CD14-positive monocyte (primary cell): ENCODE measurements around the gene NFYB. TPM values are rescaled to one million over a fixed set of nuclear protein-coding genes. Genes with fewer than 3 reads are reported as not detected.

Source experiments
- DNase-seq, 3 donors: peaks; one replicate each; pipeline ENCODE4 v3.0.0-alpha.2; 2011 to 2022
- H2AFZ ChIP-seq: 2 replicates; pipeline ENCODE4 v1.6.0; 2012; ENCODE audit warnings: mild to moderate bottlenecking, low read depth, low read length, inconsistent platforms; ENCODE audit not compliant: insufficient read depth, poor library complexity, severe bottlenecking
- H3K27ac ChIP-seq, 2 donors: 1 replicate in 1 of 2; 2 replicates in 1 of 2; pipeline ENCODE4 v1.5.1; 2012 to 2013; ENCODE audit warnings: low read length in 2 of 2, control low read depth in 1 of 2, inconsistent platforms in 1 of 2, low read depth in 1 of 2, mild to moderate bottlenecking in 1 of 2
- H3K27me3 ChIP-seq, 2 donors: one replicate each; pipeline versions ENCODE4 v1.6.0 to v1.6.1; 2011 to 2013; ENCODE audit warnings: low read length in 2 of 2; ENCODE audit not compliant: control insufficient read depth in 2 of 2, insufficient read depth in 2 of 2
- H3K36me3 ChIP-seq, 2 donors: replicated peaks in 1 of 2; 1 replicate in 1 of 2; 2 replicates in 1 of 2; pipeline versions ENCODE4 v1.5.1 to v1.6.1; 2012 to 2013; ENCODE audit warnings: low read length in 2 of 2, control low read depth in 1 of 2, inconsistent platforms in 1 of 2, mild to moderate bottlenecking in 1 of 2; ENCODE audit not compliant: insufficient read depth in 2 of 2, control insufficient read depth in 1 of 2
- H3K4me1 ChIP-seq, 2 donors: 1 replicate in 1 of 2; 2 replicates in 1 of 2; pipeline versions ENCODE4 v1.5.1 to v1.6.1; 2012 to 2013; ENCODE audit warnings: low read length in 2 of 2, control low read depth in 1 of 2, inconsistent platforms in 1 of 2, mild to moderate bottlenecking in 1 of 2, moderate library complexity in 1 of 2; ENCODE audit not compliant: insufficient read depth in 2 of 2, control insufficient read depth in 1 of 2
- H3K4me2 ChIP-seq: replicated peaks from 2 replicates; pipeline ENCODE3; 2012; ENCODE audit warnings: low read length, moderate library complexity, mild to moderate bottlenecking; ENCODE audit not compliant: poor library complexity, severe bottlenecking; ENCODE audit errors: extremely low read depth
- H3K4me3 ChIP-seq, 3 experiments: fragments of 200-600 bp in 1 of 3; sonication (generic) in 1 of 3; replicated peaks in 1 of 3; 1 replicate in 2 of 3; 2 replicates in 1 of 3; pipeline ENCODE4 v1.5.1; 2011 to 2013; ENCODE audit warnings: low read length in 3 of 3, mild to moderate bottlenecking in 3 of 3, control low read depth in 2 of 3, low read depth in 2 of 3, inconsistent platforms in 1 of 3, moderate library complexity in 1 of 3
- H3K79me2 ChIP-seq: 2 replicates; pipeline ENCODE4 v1.6.0; 2012; ENCODE audit warnings: mild to moderate bottlenecking, control low read depth, inconsistent platforms, low read length, moderate library complexity; ENCODE audit not compliant: insufficient read depth
- H3K9ac ChIP-seq: 2 replicates; pipeline ENCODE4 v1.6.0; 2017; ENCODE audit warnings: low read length, mild to moderate bottlenecking; ENCODE audit not compliant: insufficient read depth, poor library complexity, severe bottlenecking
- H3K9me3 ChIP-seq, 2 donors: replicated peaks in 1 of 2; 1 replicate in 1 of 2; 2 replicates in 1 of 2; pipeline versions ENCODE4 v1.5.1 to v1.6.1; 2012 to 2013; ENCODE audit warnings: low read length in 2 of 2, control low read depth in 1 of 2; ENCODE audit not compliant: control insufficient read depth in 1 of 2, insufficient read depth in 1 of 2
- H4K20me1 ChIP-seq: 2 replicates; pipeline ENCODE4 v1.6.0; 2012; ENCODE audit warnings: mild to moderate bottlenecking, low read length, control low read depth, moderate library complexity; ENCODE audit not compliant: insufficient read depth
- H3K27ac Mint-ChIP-seq, 7 donors: one replicate each; pipeline ENCODE4 v1.8.0; 2020; ENCODE audit warnings: mild to moderate bottlenecking in 7 of 7, mixed read lengths in 7 of 7, moderate library complexity in 6 of 7, inconsistent platforms in 2 of 7
- H3K27me3 Mint-ChIP-seq, 3 donors: one replicate each; pipeline ENCODE4 v1.8.0; 2021 to 2022; ENCODE audit warnings: low read depth in 3 of 3, mild to moderate bottlenecking in 3 of 3, mixed read lengths in 3 of 3, moderate library complexity in 3 of 3, inconsistent platforms in 1 of 3
- H3K36me3 Mint-ChIP-seq, 2 donors: one replicate each; pipeline ENCODE4 v1.8.0; 2020; ENCODE audit warnings: mixed read lengths in 2 of 2, inconsistent platforms in 1 of 2, mild to moderate bottlenecking in 1 of 2
- H3K4me1 Mint-ChIP-seq: one replicate; pipeline ENCODE4 v1.8.0; 2020; ENCODE audit warnings: mild to moderate bottlenecking, mixed read lengths
- H3K4me3 Mint-ChIP-seq, 2 donors: one replicate each; pipeline ENCODE4 v1.8.0; 2020; ENCODE audit warnings: mild to moderate bottlenecking in 2 of 2, mixed read lengths in 2 of 2, moderate library complexity in 1 of 2
- H3K9me3 Mint-ChIP-seq, 7 donors: one replicate each; pipeline ENCODE4 v1.8.0; 2020 to 2022; ENCODE audit warnings: mixed read lengths in 7 of 7, mild to moderate bottlenecking in 6 of 7, moderate library complexity in 6 of 7, inconsistent platforms in 2 of 7
- WGBS: methylation state at CpG from one replicate; pipeline ENCODE4 v1.1.5; 2013; ENCODE audit warnings: missing lambda C conversion rate; ENCODE audit not compliant: insufficient coverage; 5-methylcytosine and 5-hydroxymethylcytosine counted together
- intact Hi-C, 2 donors: fragments of 100-400 bp; cut with micrococcal nuclease; formaldehyde crosslinking; loops; one replicate each; pipeline versions ENCODE4 v1.15.0 to v1.15.1; 2023
- polyA plus RNA-seq, 3 donors: library from polyadenylated mRNA; depleted of rRNA in 1 of 3; unstranded in 2 of 3; stranded (reverse) in 1 of 3; fragments of 300-500 nt in 2 of 3; fragments of >200 nt in 1 of 3; fragmentation: Illumina TruSeq in 2 of 3; gene quantifications; 1 replicate in 2 of 3; 2 replicates in 1 of 3; pipeline ENCODE4 v1.2.3, GENCODE V29; 2012 to 2021
- TF ChIP-seq, protein P1 (sequence below): fragments of 200-600 bp; IDR thresholded peaks from one replicate; pipeline ENCODE4 v1.8.0; 2022; ENCODE audit warnings: antibody characterized with exemption, mild to moderate bottlenecking

The NFYB gene
- polyA plus RNA-seq, 3 donors: 11.6 to 14.6 (median 12.3) TPM

DNA sequence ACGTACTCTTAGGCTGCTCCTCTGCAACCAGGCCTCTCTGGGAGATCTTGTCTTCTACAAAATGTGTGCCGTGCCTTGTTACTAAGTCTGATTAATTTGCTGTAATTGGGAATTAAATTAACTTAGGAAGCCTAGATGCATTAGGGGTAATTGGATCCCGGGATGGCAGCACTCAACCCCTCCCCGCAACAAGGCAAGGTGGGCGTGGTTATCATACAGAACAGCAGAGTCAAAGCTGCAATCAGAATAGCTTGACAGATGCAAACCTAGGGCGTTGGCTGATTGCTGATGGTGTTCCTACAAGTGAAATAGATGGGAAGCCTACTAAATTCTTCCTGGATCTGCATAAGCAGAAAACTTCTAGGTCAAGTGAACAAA lies 34.5 kb upstream of the NFYB start:
- Histone ChIP-seq H3K9me3 (no peaks in the 10 kb centered on the region), H2AFZ (no peak overlapping the region), H4K20me1 (no peaks in the 10 kb centered on the region), H3K4me3 (no peak overlapping the region), H3K4me1 (peaks cover 5 to 6% of the 10 kb centered on the region in 2 donors), H3K27ac (no peak overlapping the region), H3K79me2 (no peaks in the 10 kb centered on the region), H3K4me2 (no peak overlapping the region), H3K27me3 (no peaks in the 10 kb centered on the region), H3K36me3 (no peaks in the 10 kb centered on the region), H3K9ac (no peak overlapping the region)
- Mint-ChIP-seq H3K4me1 (peaks cover 12% of the 10 kb centered on the region), H3K36me3 (no peaks in the 10 kb centered on the region), H3K27me3 (peaks cover 0 to 2% (median 2%) of the 10 kb centered on the region in 3 donors), H3K27ac (no peak overlapping the region), H3K4me3 (no peak overlapping the region), H3K9me3 (peaks cover 0 to 2% (median 0%) of the 10 kb centered on the region in 7 donors)
- intact Hi-C loops: no loop called here
- no peak for DNase-seq
- WGBS: 91% methylated on average over 6 of the region's 6 CpGs
- TF ChIP-seq, protein P1, sequence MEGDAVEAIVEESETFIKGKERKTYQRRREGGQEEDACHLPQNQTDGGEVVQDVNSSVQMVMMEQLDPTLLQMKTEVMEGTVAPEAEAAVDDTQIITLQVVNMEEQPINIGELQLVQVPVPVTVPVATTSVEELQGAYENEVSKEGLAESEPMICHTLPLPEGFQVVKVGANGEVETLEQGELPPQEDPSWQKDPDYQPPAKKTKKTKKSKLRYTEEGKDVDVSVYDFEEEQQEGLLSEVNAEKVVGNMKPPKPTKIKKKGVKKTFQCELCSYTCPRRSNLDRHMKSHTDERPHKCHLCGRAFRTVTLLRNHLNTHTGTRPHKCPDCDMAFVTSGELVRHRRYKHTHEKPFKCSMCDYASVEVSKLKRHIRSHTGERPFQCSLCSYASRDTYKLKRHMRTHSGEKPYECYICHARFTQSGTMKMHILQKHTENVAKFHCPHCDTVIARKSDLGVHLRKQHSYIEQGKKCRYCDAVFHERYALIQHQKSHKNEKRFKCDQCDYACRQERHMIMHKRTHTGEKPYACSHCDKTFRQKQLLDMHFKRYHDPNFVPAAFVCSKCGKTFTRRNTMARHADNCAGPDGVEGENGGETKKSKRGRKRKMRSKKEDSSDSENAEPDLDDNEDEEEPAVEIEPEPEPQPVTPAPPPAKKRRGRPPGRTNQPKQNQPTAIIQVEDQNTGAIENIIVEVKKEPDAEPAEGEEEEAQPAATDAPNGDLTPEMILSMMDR: no peak

GRCh38 chr12:104171785-104172569 lies 34.0 kb upstream of the NFYB start:
- Histone ChIP-seq H3K4me2 (no peak overlapping the region), H3K27ac (no peak overlapping the region), H4K20me1 (no peaks in the 10 kb centered on the region), H3K9ac (no peak overlapping the region), H3K4me3 (no peak overlapping the region), H3K27me3 (no peaks in the 10 kb centered on the region), H3K79me2 (no peaks in the 10 kb centered on the region), H3K9me3 (no peaks in the 10 kb centered on the region), H3K36me3 (no peaks in the 10 kb centered on the region), H3K4me1 (peaks cover 0 to under 1% of the 10 kb centered on the region in 2 donors), H2AFZ (no peak overlapping the region)
- H3K36me3 Mint-ChIP-seq: no peaks in the 10 kb centered on the region
- 80% methylated on average over 15 of the region's 28 CpGs for WGBS
- intact Hi-C loops: no loop called here
- no peak overlapping the region for H3K27ac Mint-ChIP-seq
- no peak overlapping the region for H3K4me3 Mint-ChIP-seq
- TF ChIP-seq, protein P1: no peak
- peaks cover 0 to 2% (median 0%) of the 10 kb centered on the region in 7 donors for H3K9me3 Mint-ChIP-seq
- peaks cover 0 to 2% (median 2%) of the 10 kb centered on the region in 3 donors for H3K27me3 Mint-ChIP-seq
- peaks cover 6% of the 10 kb centered on the region for H3K4me1 Mint-ChIP-seq
- DNase-seq: no peak
